ENCODE results near the gene PLEKHJ1. TPM values are rescaled to one million over a fixed set of nuclear protein-coding genes. Genes with fewer than 3 reads are reported as not detected.

PLEKHJ1 gene
- total and polyA plus RNA-seq, 2 of the 8 experiments (the other 6 are each of a cell fraction or from before 2014, with no cell fraction given), result 135 to 187 TPM

DNA sequence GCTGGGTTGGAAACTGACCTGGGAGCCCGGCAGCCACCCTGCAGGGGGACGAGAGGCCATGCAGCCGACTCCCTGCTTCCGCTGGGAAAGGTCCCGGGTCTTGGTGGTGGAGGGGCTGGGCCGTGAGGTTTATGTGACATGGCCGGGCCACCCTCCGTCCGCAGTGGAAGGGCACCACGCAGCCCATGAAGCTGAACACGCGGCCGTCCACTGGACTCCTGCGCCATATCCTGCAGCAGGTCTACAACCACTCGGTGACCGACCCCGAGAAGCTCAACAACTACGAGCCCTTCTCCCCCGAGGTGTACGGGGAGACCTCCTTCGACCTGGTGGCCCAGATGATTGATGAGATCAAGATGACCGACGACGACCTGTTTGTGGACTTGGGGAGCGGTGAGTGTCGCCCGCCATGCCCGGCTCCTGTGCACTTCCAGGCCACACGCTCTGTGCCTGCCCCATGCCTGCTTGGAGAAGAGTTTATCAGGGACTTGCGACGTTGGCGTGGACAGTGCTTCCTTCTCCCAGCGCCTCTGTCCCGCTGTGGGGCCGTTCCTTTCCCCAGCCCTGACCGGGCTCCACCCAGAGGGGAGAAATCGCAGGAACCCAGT is 45.2 kb downstream of the PLEKHJ1 start:
- Histone ChIP-seq H2AK5ac (ENCODE audit: low read depth, low read length) (no peak overlapping the region), H3K4me2 (ENCODE audit: insufficient read depth in 1 of 2, low read depth in 2 of 2, low read length in 2 of 2) (no peak overlapping the region), H3K79me1 (ENCODE audit: low read depth, low read length) (peaks cover 14% of the 10 kb centered on the region), H3K23ac (ENCODE audit: insufficient read length) (no peak overlapping the region), H3K56ac (replicated peaks; ENCODE audit: insufficient read length, low read depth, low read length) (no peak overlapping the region), H4K91ac (replicated peaks; ENCODE audit: insufficient read length, low read length) (no peak overlapping the region), H2BK120ac (replicated peaks; ENCODE audit: low read depth, low read length) (no peak overlapping the region), H3K14ac (ENCODE audit: insufficient read length) (no peak overlapping the region), H3K9me3 (ENCODE audit: insufficient read depth in 2 of 2, low read depth in 1 of 2, low read length in 1 of 2) (no peaks in the 10 kb centered on the region), H3K18ac (ENCODE audit: extremely low read depth, low read length) (no peak overlapping the region), H3K4me3 (ENCODE audit: extremely low read depth in 1 of 4, insufficient read depth in 2 of 4, low read depth in 3 of 4, low read length in 4 of 4) (no peak overlapping the region), H3K4me1 (replicated peaks in 1 of 4; ENCODE audit: control insufficient read depth in 3 of 4, insufficient read depth in 4 of 4, low read length in 3 of 4) (no peaks in the 10 kb centered on the region), H3K36me3 (ENCODE audit: control insufficient read depth in 2 of 4, insufficient read depth in 4 of 4, low read length in 3 of 4) (peaks cover 6 to 34% (median 19%) of the 10 kb centered on the region in 4 experiments; a peak in 7 of 8 replicates), H3K9ac (replicated peaks in 1 of 4; ENCODE audit: extremely low read depth in 1 of 4, low read depth in 3 of 4, low read length in 3 of 4) (no peak overlapping the region; a peak in 2 of 7 replicates), H2BK5ac (ENCODE audit: low read depth, low read length) (no peak overlapping the region; the same call in 1 of the 2 replicates), H3K79me2 (ENCODE audit: control insufficient read depth in 1 of 2, insufficient read depth in 2 of 2, low read length in 2 of 2) (peaks cover 0 to 1% of the 10 kb centered on the region in 2 experiments; a peak in 1 of 4 replicates), H3K27me3 (replicated peaks in 1 of 4; ENCODE audit: control insufficient read depth in 3 of 4, extremely low read depth in 1 of 4, insufficient read depth in 3 of 4, low read length in 3 of 4) (no peaks in the 10 kb centered on the region), H2BK15ac (ENCODE audit: low read length) (no peak overlapping the region), H2BK12ac (ENCODE audit: low read depth, low read length) (no peak overlapping the region), H4K20me1 (replicated peaks in 1 of 2; ENCODE audit: control insufficient read depth in 1 of 2, insufficient read depth in 2 of 2, low read length in 2 of 2) (peaks cover 2 to 25% of the 10 kb centered on the region in 2 experiments), H4K8ac (ENCODE audit: extremely low read depth, insufficient read depth, low read length) (no peak overlapping the region), H3K4ac (replicated peaks; ENCODE audit: insufficient read length, low read depth, low read length) (no peak overlapping the region), H3K27ac (ENCODE audit: low read depth, low read length) (no peak overlapping the region), H2AFZ (ENCODE audit: low read length) (no peak overlapping the region), H3K23me2 (ENCODE audit: low read depth, low read length) (no peaks in the 10 kb centered on the region), H2BK20ac (ENCODE audit: low read length) (no peak overlapping the region), H4K5ac (ENCODE audit: insufficient read length, low read depth, low read length) (no peak overlapping the region)
- no peak for FAIRE-seq
- CTCF ChIA-PET (ENCODE audit: partially characterized antibody), result interaction anchor here (0.8 to 2.2 kb wide), 9 partner anchors 8 to 94 kb away, joined by 3 to 18 read pairs (median 3); no protein-coding TSS in a partner anchor
- no peak for DNase-seq (ENCODE audit: low read depth in 1 of 2, low spot score in 2 of 2)
- POLR2A ChIA-PET (ENCODE audit: partially characterized antibody), result interaction anchor here (0.6 to 1.6 kb wide), 2 partner anchors 19 to 59 kb away, joined by 3 read pairs; partner anchors contain the start of gene AMH
- 95% methylated on average over 37 of the region's 37 CpGs; no CpG with 5 or more reads in 1 of the 2 experiments for WGBS, 2 experiments (ENCODE audit: extremely low coverage in 1 of 2, insufficient coverage in 1 of 2, insufficient read length in 1 of 2, insufficient replicate concordance in 2 of 2, low coverage in 1 of 2, low lambda C conversion rate in 2 of 2, missing lambda C conversion rate in 1 of 2)
- TF ChIP-seq BACH1 (IDR thresholded peaks at IDR 0.05; ENCODE audit: low read length) (no peak), SP4 (IDR thresholded peaks at IDR 0.05; ENCODE audit: low read length) (no peak), ZNF274 (IDR thresholded peaks at IDR 0.05; ENCODE audit: borderline replicate concordance, extremely low read depth, low read length) (no peak), MAFK (IDR thresholded peaks at IDR 0.05; ENCODE audit: low read depth, low read length) (no peak), CREB1 (IDR thresholded peaks at IDR 0.05) (no peak), CHD2 (IDR thresholded peaks at IDR 0.05; ENCODE audit: low read length) (no peak), SUZ12 (IDR thresholded peaks at IDR 0.05; ENCODE audit: low read length) (no peak), SIX5 (IDR thresholded peaks at IDR 0.05; ENCODE audit: low read depth, low read length) (no peak), KDM1A (IDR thresholded peaks at IDR 0.05; ENCODE audit: borderline replicate concordance, low read length) (no peak), CBX8 (IDR thresholded peaks at IDR 0.05; ENCODE audit: borderline replicate concordance, low read depth, low read length) (no peak), CHD1 (IDR thresholded peaks at IDR 0.05; ENCODE audit: low read depth, low read length) (no peak), KDM5A (IDR thresholded peaks at IDR 0.05; ENCODE audit: low read length) (no peak), HDAC6 (IDR thresholded peaks at IDR 0.05; ENCODE audit: low read depth, low read length) (no peak), POLR2A (IDR thresholded peaks at IDR 0.05; ENCODE audit: control extremely low read depth in 1 of 2, low read depth in 2 of 2, low read length in 2 of 2) (no peak)
